GM12872 (cell line): ENCODE data around the gene TBXAS1.

ENCODE experiments used
- CTCF ChIP-seq: IDR thresholded peaks from 3 replicates; pipeline ENCODE4 v1.5.1; 2011; ENCODE audit warnings: low read depth, mild to moderate bottlenecking, low read length, moderate library complexity; ENCODE audit not compliant: insufficient read depth

Gene TBXAS1

GRCh38 chr7:139991269-139991666 is 162.2 kb downstream of the TBXAS1 start:
- no peak for TF ChIP-seq CTCF

GRCh38 chr7:139991911-139992310 is 162.8 kb downstream of the TBXAS1 start:
- TF ChIP-seq CTCF, result no peak

GRCh38 chr7:139992353-139993044 is 163.4 kb downstream of the TBXAS1 start:
- no peak for TF ChIP-seq CTCF

- TF ChIP-seq CTCF, result no peak
Observed at GRCh38 chr7:139993169-139993568, 164.1 kb downstream of the TBXAS1 start.

GRCh38 chr7:139993592-139993991 is 164.5 kb downstream of the TBXAS1 start:
- TF ChIP-seq CTCF, result no peak

- no peak for TF ChIP-seq CTCF
Observed at GRCh38 chr7:139994356-139994755, 165.3 kb downstream of the TBXAS1 start.

GRCh38 chr7:139995017-139995915 is 166.2 kb downstream of the TBXAS1 start:
- TF ChIP-seq CTCF, result no peak
